HG02642 (cell line): ENCODE data around the gene SNTB2.

Experiments used
- ATAC-seq: cut with Tn5 transposase; IDR thresholded peaks from one replicate; pipeline ENCODE4 v1.9.1; 2021; ENCODE audit warnings: mild to moderate bottlenecking; ENCODE audit not compliant: unreplicated experiment, poor library complexity

The SNTB2 gene

GRCh38 chr16:69329369-69330285 is 142.7 kb downstream of the SNTB2 start:
- peak; percentile 42 for ATAC-seq

GRCh38 chr16:69330286-69331109 is 143.5 kb downstream of the SNTB2 start, which contains the start of gene PDF:
TSS of gene PDF (minus strand) at chr16:69330588. CDS start at chr16:69330570, 18 bp downstream.
- peak; percentile 93 for ATAC-seq

GRCh38 chr16:69334696-69335095 is 147.7 kb downstream of the SNTB2 start:
- ATAC-seq, result no peak

- ATAC-seq, result no peak
These were observed 151.8 kb downstream of the SNTB2 start for GRCh38 chr16:69338557-69339288.

GRCh38 chr16:69339289-69340094 is 152.5 kb downstream of the SNTB2 start, which contains the start of the genes COG8 and NIP7:
TSS of gene COG8 (minus strand) at chr16:69339564. CDS start at chr16:69339552, 12 bp downstream.
TSS of gene NIP7 (plus strand) at chr16:69339772. CDS start at chr16:69339830, 58 bp downstream.
- peak; percentile 90 for ATAC-seq

- no peak for ATAC-seq
These were observed 153.2 kb downstream of the SNTB2 start for GRCh38 chr16:69340095-69340644.

- ATAC-seq, result no peak
These were observed 157.2 kb downstream of the SNTB2 start for GRCh38 chr16:69344171-69344570.

GRCh38 chr16:69345923-69346322 is 159.0 kb downstream of the SNTB2 start:
- ATAC-seq, result no peak

- ATAC-seq, result no peak
These were observed 159.7 kb downstream of the SNTB2 start for GRCh38 chr16:69346683-69347082.

- no peak for ATAC-seq
These were observed 161.3 kb downstream of the SNTB2 start for GRCh38 chr16:69348222-69348621.

- ATAC-seq, result no peak
These were observed 162.6 kb downstream of the SNTB2 start for GRCh38 chr16:69349536-69349935.

- ATAC-seq, result no peak
These were observed 163.7 kb downstream of the SNTB2 start for GRCh38 chr16:69350536-69351133.

GRCh38 chr16:69351309-69352027 is 164.5 kb downstream of the SNTB2 start, which contains the start of gene TMED6:
TSS of gene TMED6 (minus strand) at chr16:69351786. CDS start at chr16:69351753, 33 bp downstream.
- ATAC-seq, result no peak
